Ovary (tissue), 9 donors: Measurements from ENCODE around the gene PGA3. TPM values are rescaled to one million over a fixed set of nuclear protein-coding genes. Genes with fewer than 3 reads are reported as not detected.
A peak's percentile ranks its signal among the peaks of the same experiment; 100 is the strongest.

ENCODE experiments used
- DNase-seq, 5 donors: peaks; one replicate each; pipeline ENCODE4 v3.0.0-alpha.2; 2019 to 2020
- H3K27ac ChIP-seq, 2 donors: fragments of 200-600 bp; one replicate each; pipeline versions ENCODE4 v1.5.1 to v1.8.0; 2019 to 2022
- H3K27me3 ChIP-seq: fragments of 200-600 bp; one replicate; pipeline ENCODE4 v1.8.0; 2022
- H3K36me3 ChIP-seq: fragments of 200-600 bp; sonication (generic); one replicate; pipeline ENCODE4 v1.5.1; 2019
- H3K4me1 ChIP-seq: one replicate; pipeline ENCODE4 v1.8.1; 2013; ENCODE audit warnings: mild to moderate bottlenecking, moderate library complexity; ENCODE audit not compliant: insufficient read depth
- H3K4me3 ChIP-seq: fragments of 200-600 bp; sonication (generic); one replicate; pipeline ENCODE4 v1.5.1; 2017
- H3K9me3 ChIP-seq, 2 donors: fragments of 200-600 bp in 1 of 2; sonication (generic) in 1 of 2; one replicate each; pipeline versions ENCODE4 v1.5.1 to v1.8.1; 2013 to 2019; ENCODE audit warnings: mild to moderate bottlenecking in 1 of 2, moderate library complexity in 1 of 2
- CTCF ChIP-seq, 3 donors: fragments of 450-650 bp in 2 of 3; fragments of 200-600 bp in 1 of 3; IDR thresholded peaks; one replicate each; pipeline versions ENCODE4 v1.5.1 to v1.8.0; 2016 to 2022; ENCODE audit warnings: antibody characterized with exemption in 3 of 3, mild to moderate bottlenecking in 1 of 3
- EP300 ChIP-seq: sonication (generic); formaldehyde crosslinking; IDR thresholded peaks from one replicate; pipeline ENCODE4 v1.6.1; 2017; ENCODE audit warnings: antibody characterized with exemption
- POLR2A ChIP-seq: fragments of 450-650 bp; IDR thresholded peaks from one replicate; pipeline ENCODE4 v1.6.1; 2017; ENCODE audit warnings: antibody characterized with exemption, mild to moderate bottlenecking, moderate library complexity
- WGBS, 3 donors: extraction: QIAGEN DNeasy Blood & Tissue Kit in 1 of 3; methylation state at CpG; one replicate each; pipeline versions ENCODE4 v1.1.5 to v1.1.7; 2013 to 2017; 5-methylcytosine and 5-hydroxymethylcytosine counted together
- intact Hi-C, 4 donors: fragments of 100-400 bp; cut with DNase I; formaldehyde crosslinking; loops; one replicate each; pipeline versions ENCODE4 v1.11.0 to v1.15.1; 2022 to 2023
- polyA plus RNA-seq, 2 donors: library from polyadenylated mRNA; stranded (reverse); fragments of 200-250 nt in 1 of 2; fragments of 350-450 nt in 1 of 2; fragmentation: Illumina TruSeq in 1 of 2; extraction: RNeasy Lipid Tissue Mini Kit (QIAGEN cat#74804) in 1 of 2; gene quantifications; one replicate each; pipeline ENCODE4 v1.2.3, GENCODE V29; 2013 to 2014
- total RNA-seq, 7 donors: library from RNA; depleted of rRNA in 2 of 7; stranded (reverse); fragments of >200 nt in 2 of 7; fragmentation: NEBNext Ultra II Directional in 3 of 7; extraction: Animal tissue kit (Norgen Biotek cat#: 25700) in 3 of 7; gene quantifications; one replicate each; pipeline versions ENCODE4 v1.1.0 to v1.2.4, GENCODE V29; 2016 to 2023
- donor health status: DM: no; HTN: no; CAD: no; lungs with moderate emphysema.
- donor health status: DM: no; HTN: no; CAD: no.
- donor health status: Bipolar disorder and iron deficiency.
- donor health status: DM: yes; HTN: yes; CAD: no.
- donor health status: DM: no; HTN: no; CAD: no.
- donor health status: DM: yes; HTN: yes; CAD: no.

Gene PGA3
- total and polyA plus RNA-seq, 9 donors = 0.38 to 4.3 (median 1.0) TPM; not detected in 2

- DNase-seq = no peak
- TF ChIP-seq POLR2A (no peak), EP300 (no peak), CTCF (IDR thresholded peaks at IDR 0.05) (no peak)
- H3K27me3 ChIP-seq = no peaks in the 10 kb centered on the region
- no peak overlapping the region for H3K27ac ChIP-seq
- intact Hi-C loops = loop anchor here in 1 of 4 donors (10.0 kb wide), 1 partner anchor 338 kb away; no protein-coding TSS in a partner anchor
- no peaks in the 10 kb centered on the region for H3K36me3 ChIP-seq
- H3K4me1 ChIP-seq = no peaks in the 10 kb centered on the region
- no peak overlapping the region for H3K4me3 ChIP-seq
- no peaks in the 10 kb centered on the region for H3K9me3 ChIP-seq
- WGBS, 3 donors = 81 to 94% (median 89%) methylated on average over 3 of the region's 3 CpGs
Observed at GRCh38 chr11:61172888-61173287, 30.4 kb upstream of the PGA3 start.

- H3K4me1 ChIP-seq = no peaks in the 10 kb centered on the region
- DNase-seq = no peak
- no peaks in the 10 kb centered on the region for H3K27me3 ChIP-seq
- intact Hi-C loops = loop anchor here in 1 of 4 donors (10.0 kb wide), 1 partner anchor 339 kb away; no protein-coding TSS in a partner anchor
- 38 to 41% (median 40%) methylated on average over 4 of the region's 4 CpGs for WGBS, 3 donors
- H3K36me3 ChIP-seq = no peaks in the 10 kb centered on the region
- TF ChIP-seq CTCF (IDR thresholded peaks at IDR 0.05) (peak in 2 of 3 donors; percentile 11 to 12), EP300 (no peak)
- no peak overlapping the region for H3K27ac ChIP-seq
- H3K9me3 ChIP-seq = no peaks in the 10 kb centered on the region
- no peak overlapping the region for H3K4me3 ChIP-seq
Observed at GRCh38 chr11:61173456-61173855, 29.9 kb upstream of the PGA3 start.

- intact Hi-C loops = loop anchor here in 1 of 4 donors (10.0 kb wide), 1 partner anchor 339 kb away; no protein-coding TSS in a partner anchor
- no peaks in the 10 kb centered on the region for H3K9me3 ChIP-seq
Observed at GRCh38 chr11:61174273-61174672, 29.0 kb upstream of the PGA3 start.

GRCh38 chr11:61174949-61175348, 28.4 kb upstream of the PGA3 start:
- DNase-seq = no peak

More at GRCh38 chr11:61174273-61174672, 29.0 kb upstream of the PGA3 start:
- Histone ChIP-seq H3K4me1 (no peaks in the 10 kb centered on the region), H3K27me3 (no peaks in the 10 kb centered on the region), H3K4me3 (no peak overlapping the region), H3K27ac (no peak overlapping the region), H3K36me3 (no peaks in the 10 kb centered on the region)
- WGBS, 3 donors = 76 to 81% (median 77%) methylated on average over 6 of the region's 6 CpGs
- DNase-seq = no peak
- no peak for TF ChIP-seq CTCF (IDR thresholded peaks at IDR 0.05)
- no peak for TF ChIP-seq POLR2A
- TF ChIP-seq EP300 = no peak

More at GRCh38 chr11:61174949-61175348, 28.4 kb upstream of the PGA3 start:
- Histone ChIP-seq H3K9me3 (no peaks in the 10 kb centered on the region), H3K4me1 (no peaks in the 10 kb centered on the region), H3K27me3 (no peaks in the 10 kb centered on the region), H3K27ac (no peak overlapping the region), H3K4me3 (no peak overlapping the region), H3K36me3 (no peaks in the 10 kb centered on the region)
- intact Hi-C loops = loop anchor here in 1 of 4 donors (10.0 kb wide), 1 partner anchor 340 kb away; no protein-coding TSS in a partner anchor
- TF ChIP-seq CTCF (IDR thresholded peaks at IDR 0.05) (no peak), EP300 (no peak), POLR2A (no peak)
- WGBS, 3 donors = 80 to 86% (median 85%) methylated on average over 6 of the region's 6 CpGs
